ENCODE measurements around the gene ARL4C. TPM values are rescaled to one million over a fixed set of nuclear protein-coding genes. Genes with fewer than 3 reads are reported as not detected.

Gene ARL4C
- total RNA-seq, 6 donors from 2014 or later: 16.6 to 33.1 (median 20.1) TPM

DNA sequence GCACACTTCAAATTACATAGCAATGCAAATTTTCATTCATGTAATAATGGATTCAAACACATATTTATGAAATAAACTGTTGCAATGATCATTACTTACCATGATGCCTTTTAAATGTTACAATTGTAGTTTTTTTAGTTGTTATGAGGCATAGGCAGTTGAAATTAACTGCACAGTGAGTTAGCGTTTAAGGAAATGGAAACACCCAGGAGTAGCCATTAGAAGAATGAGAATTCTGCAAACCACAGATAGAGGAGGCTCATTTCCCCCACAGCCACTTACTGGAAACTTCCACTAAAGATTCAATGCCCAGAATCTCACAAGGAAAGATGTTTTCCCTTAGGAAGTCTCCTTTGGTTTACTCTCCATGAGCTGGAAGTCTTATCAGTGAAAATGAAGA, 8.4 kb downstream of the ARL4C start:
- Histone ChIP-seq H3K27me3 (no peaks in the 10 kb centered on the region), H3K36me3 (no peaks in the 10 kb centered on the region), H3K9me3 (no peaks in the 10 kb centered on the region), H3K4me1 (peaks cover 0 to 5% (median 0%) of the 10 kb centered on the region in 4 donors), H3K4me3 (no peak overlapping the region), H3K27ac (no peak overlapping the region)
- no peak for ATAC-seq (ENCODE audit: low FRiP score in 2 of 2)
- TF ChIP-seq POLR2A (IDR thresholded peaks at IDR 0.05) (no peak), EP300 (IDR thresholded peaks at IDR 0.05) (no peak), POLR2AphosphoS5 (IDR thresholded peaks at IDR 0.05) (no peak)
- TF ChIP-seq, protein P1, sequence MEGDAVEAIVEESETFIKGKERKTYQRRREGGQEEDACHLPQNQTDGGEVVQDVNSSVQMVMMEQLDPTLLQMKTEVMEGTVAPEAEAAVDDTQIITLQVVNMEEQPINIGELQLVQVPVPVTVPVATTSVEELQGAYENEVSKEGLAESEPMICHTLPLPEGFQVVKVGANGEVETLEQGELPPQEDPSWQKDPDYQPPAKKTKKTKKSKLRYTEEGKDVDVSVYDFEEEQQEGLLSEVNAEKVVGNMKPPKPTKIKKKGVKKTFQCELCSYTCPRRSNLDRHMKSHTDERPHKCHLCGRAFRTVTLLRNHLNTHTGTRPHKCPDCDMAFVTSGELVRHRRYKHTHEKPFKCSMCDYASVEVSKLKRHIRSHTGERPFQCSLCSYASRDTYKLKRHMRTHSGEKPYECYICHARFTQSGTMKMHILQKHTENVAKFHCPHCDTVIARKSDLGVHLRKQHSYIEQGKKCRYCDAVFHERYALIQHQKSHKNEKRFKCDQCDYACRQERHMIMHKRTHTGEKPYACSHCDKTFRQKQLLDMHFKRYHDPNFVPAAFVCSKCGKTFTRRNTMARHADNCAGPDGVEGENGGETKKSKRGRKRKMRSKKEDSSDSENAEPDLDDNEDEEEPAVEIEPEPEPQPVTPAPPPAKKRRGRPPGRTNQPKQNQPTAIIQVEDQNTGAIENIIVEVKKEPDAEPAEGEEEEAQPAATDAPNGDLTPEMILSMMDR (IDR thresholded peaks at IDR 0.05): no peak
- WGBS, 2 donors: 58 to 81% methylated on average over 1 of the region's 1 CpG
- DNase-seq: no peak

DNA sequence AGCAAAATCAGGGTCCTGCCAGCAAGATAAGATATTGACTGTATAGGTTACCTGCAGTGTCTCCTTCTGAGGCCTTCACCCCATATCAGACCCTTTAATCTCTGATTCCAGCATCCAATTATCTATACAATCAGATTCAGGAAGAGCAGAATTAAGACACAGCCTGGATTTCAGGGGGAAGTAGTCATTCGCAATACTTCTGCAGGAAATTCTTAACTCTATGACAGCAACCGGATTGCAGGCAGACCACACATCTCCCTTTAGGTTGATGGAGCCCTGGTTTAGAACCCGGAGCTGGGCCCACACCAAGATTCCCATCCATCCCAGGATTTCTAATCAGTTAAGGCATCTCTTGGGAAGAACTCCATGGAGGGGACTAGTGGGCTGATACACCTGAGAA, 9.5 kb downstream of the ARL4C start:
- no peak for ATAC-seq (ENCODE audit: low FRiP score in 2 of 2)
- no peaks in the 10 kb centered on the region for H3K36me3 ChIP-seq
- no peaks in the 10 kb centered on the region for H3K27me3 ChIP-seq
- TF ChIP-seq, protein P1 (IDR thresholded peaks at IDR 0.05): no peak
- no peak for TF ChIP-seq POLR2A (IDR thresholded peaks at IDR 0.05)
- H3K4me3 ChIP-seq: no peak overlapping the region
- no peak overlapping the region for H3K27ac ChIP-seq
- H3K4me1 ChIP-seq: peaks cover 0 to 5% (median 0%) of the 10 kb centered on the region in 4 donors
- no peak for DNase-seq
- 79 to 86% methylated on average over 3 of the region's 3 CpGs for WGBS, 2 donors
- H3K9me3 ChIP-seq: no peaks in the 10 kb centered on the region

DNA sequence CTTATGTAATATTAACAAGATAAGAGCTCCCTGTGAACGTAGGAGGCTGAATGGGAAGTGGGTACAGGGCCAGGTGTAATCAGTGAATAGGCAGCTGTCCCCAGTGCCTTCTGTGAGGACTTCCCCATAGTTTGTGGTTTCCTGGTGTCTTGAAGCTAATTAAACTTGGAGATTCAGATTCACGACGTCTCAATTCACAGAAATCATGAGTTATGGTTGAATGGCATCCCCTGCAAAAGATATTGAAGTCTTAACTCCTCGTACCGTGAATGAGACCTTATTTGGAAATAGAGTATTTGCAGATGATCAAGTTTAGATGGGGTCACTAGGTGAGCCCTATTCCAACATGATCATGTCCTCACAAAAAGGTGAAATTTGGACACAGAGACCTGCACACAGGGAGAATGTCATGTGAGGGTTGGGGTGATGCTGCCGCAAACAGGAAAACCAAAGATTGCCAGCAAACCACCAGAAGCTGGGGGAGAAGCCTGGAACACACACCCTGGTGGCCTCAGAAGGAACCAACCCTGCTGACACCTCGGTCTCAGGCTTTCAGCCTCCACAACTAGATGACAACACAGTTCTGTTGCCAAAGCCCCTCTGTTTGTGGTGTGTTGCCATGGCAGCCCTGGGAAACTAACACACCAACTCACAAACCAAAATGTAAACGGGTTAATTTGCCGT, 13.2 kb downstream of the ARL4C start:
- Histone ChIP-seq H3K9me3 (no peaks in the 10 kb centered on the region), H3K27me3 (no peaks in the 10 kb centered on the region), H3K36me3 (no peaks in the 10 kb centered on the region), H3K4me1 (peaks cover 0 to 5% (median 0%) of the 10 kb centered on the region in 4 donors), H3K4me3 (no peak overlapping the region), H3K27ac (no peak overlapping the region)
- ATAC-seq (ENCODE audit: low FRiP score in 2 of 2) (peak in 1 of 2 donors; percentile 72), DNase-seq (peak in 1 of 2 donors; percentile 31)
- 45 to 61% methylated on average over 6 to 9 of the region's 9 CpGs for WGBS, 2 donors
- TF ChIP-seq, protein P1 (IDR thresholded peaks at IDR 0.05): peak in 5 of 6 experiments; percentile 15 to 44 (median 30)
- TF ChIP-seq EP300 (IDR thresholded peaks at IDR 0.05): no peak

DNA sequence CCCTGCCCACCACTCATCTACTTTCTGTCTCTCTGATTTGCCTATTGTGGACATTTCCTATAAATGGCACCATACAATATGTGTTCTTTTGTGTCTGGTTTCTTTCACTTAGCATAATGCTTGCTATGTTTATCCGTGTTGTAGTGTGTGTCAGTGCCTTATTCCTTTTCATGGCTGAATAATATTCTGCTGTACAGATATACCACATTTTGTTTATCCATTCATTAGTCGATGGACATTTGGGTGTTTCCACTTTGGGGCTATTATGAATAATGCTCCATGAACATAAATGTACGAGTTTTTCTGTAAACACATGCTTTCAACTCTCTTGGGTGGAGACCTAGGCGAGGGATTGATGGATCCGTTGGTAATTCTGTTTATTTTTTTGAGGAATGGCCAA, 15.6 kb downstream of the ARL4C start:
- no peak for TF ChIP-seq EP300 (IDR thresholded peaks at IDR 0.05)
- TF ChIP-seq POLR2A (IDR thresholded peaks at IDR 0.05): no peak
- TF ChIP-seq, protein P1 (IDR thresholded peaks at IDR 0.05): no peak
- no peak for TF ChIP-seq POLR2AphosphoS5 (IDR thresholded peaks at IDR 0.05)
- ATAC-seq (ENCODE audit: low FRiP score in 2 of 2) (no peak), DNase-seq (no peak)
- Histone ChIP-seq H3K27ac (no peak overlapping the region), H3K9me3 (no peaks in the 10 kb centered on the region), H3K27me3 (no peaks in the 10 kb centered on the region), H3K4me1 (peaks cover 0 to 5% (median 0%) of the 10 kb centered on the region in 4 donors), H3K36me3 (no peaks in the 10 kb centered on the region), H3K4me3 (no peak overlapping the region)
- WGBS, 2 donors: 85 to 90% methylated on average over 5 of the region's 5 CpGs

DNA sequence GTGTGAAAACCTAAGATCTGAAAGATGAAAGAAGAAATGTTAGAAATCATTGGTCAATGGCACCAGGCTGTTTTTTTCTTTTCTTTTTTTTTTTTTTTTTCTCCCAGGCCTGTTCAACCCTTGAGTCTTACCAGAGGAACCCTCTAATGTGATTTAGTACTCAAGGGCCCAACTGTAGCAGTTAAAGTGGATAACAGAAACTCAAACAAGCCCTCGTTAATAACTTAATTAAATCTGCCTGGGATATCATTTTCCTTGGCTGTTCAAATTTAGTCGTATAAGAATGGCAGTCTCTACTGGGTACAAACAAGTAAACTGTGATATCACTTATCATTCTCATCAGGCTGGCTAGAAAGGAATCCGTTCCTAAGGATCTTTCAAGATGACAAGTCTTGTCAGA, 16.5 kb downstream of the ARL4C start:
- Histone ChIP-seq H3K27ac (no peak overlapping the region), H3K27me3 (no peaks in the 10 kb centered on the region), H3K4me1 (peaks cover 0 to 5% (median 0%) of the 10 kb centered on the region in 4 donors), H3K9me3 (no peaks in the 10 kb centered on the region), H3K4me3 (no peak overlapping the region), H3K36me3 (no peaks in the 10 kb centered on the region)
- ATAC-seq (ENCODE audit: low FRiP score in 2 of 2) (no peak), DNase-seq (no peak)
- 74 to 83% methylated on average over 3 of the region's 3 CpGs for WGBS, 2 donors
- no peak for TF ChIP-seq EP300 (IDR thresholded peaks at IDR 0.05)
- TF ChIP-seq POLR2A (IDR thresholded peaks at IDR 0.05): no peak
- TF ChIP-seq POLR2AphosphoS5 (IDR thresholded peaks at IDR 0.05): no peak
- TF ChIP-seq, protein P1 (IDR thresholded peaks at IDR 0.05): no peak
